Suprapubic skin (tissue), 4 donors: ENCODE measurements around the gene NDE1. TPM values are rescaled to one million over a fixed set of nuclear protein-coding genes. Genes with fewer than 3 reads are reported as not detected.

Source experiments
- DNase-seq, 2 donors: peaks; one replicate each; pipeline ENCODE4 v3.0.0-alpha.2; 2019; ENCODE audit warnings: low spot score in 2 of 2
- H3K27ac ChIP-seq: fragments of 200-600 bp; sonication (generic); one replicate; pipeline ENCODE4 v1.5.1; 2019
- H3K27me3 ChIP-seq: fragments of 200-600 bp; sonication (generic); one replicate; pipeline ENCODE4 v1.5.1; 2019
- H3K36me3 ChIP-seq: fragments of 200-600 bp; sonication (generic); one replicate; pipeline ENCODE4 v1.5.1; 2019
- H3K4me1 ChIP-seq: fragments of 200-600 bp; sonication (generic); one replicate; pipeline ENCODE4 v1.5.1; 2019
- H3K4me3 ChIP-seq: fragments of 200-600 bp; sonication (generic); one replicate; pipeline ENCODE4 v1.5.1; 2019; ENCODE audit warnings: mild to moderate bottlenecking
- H3K9me3 ChIP-seq: fragments of 200-600 bp; sonication (generic); one replicate; pipeline ENCODE4 v1.5.1; 2019
- CTCF ChIP-seq, 2 donors: fragments of 200-600 bp in 1 of 2; fragments of 450-650 bp in 1 of 2; sonication (generic) in 1 of 2; IDR thresholded peaks; one replicate each; pipeline ENCODE4 v1.5.1; 2016 to 2019; ENCODE audit warnings: antibody characterized with exemption in 2 of 2, mild to moderate bottlenecking in 1 of 2, moderate library complexity in 1 of 2
- EP300 ChIP-seq: sonication (generic); formaldehyde crosslinking; IDR thresholded peaks from one replicate; pipeline ENCODE4 v1.6.1; 2017; ENCODE audit warnings: antibody characterized with exemption
- POLR2A ChIP-seq, 2 donors: fragments of 450-650 bp; IDR thresholded peaks; one replicate each; pipeline ENCODE4 v1.6.1; 2017; ENCODE audit warnings: antibody characterized with exemption in 2 of 2, mild to moderate bottlenecking in 2 of 2, moderate library complexity in 2 of 2
- POLR2AphosphoS5 ChIP-seq, 3 donors: sonication (generic); formaldehyde crosslinking; IDR thresholded peaks; one replicate each; pipeline ENCODE4 v1.6.1; 2017; ENCODE audit warnings: antibody characterized with exemption in 3 of 3
- WGBS: methylation state at CpG from one replicate; pipeline ENCODE4 v1.1.5; 2018; 5-methylcytosine and 5-hydroxymethylcytosine counted together
- total RNA-seq, 4 donors: library from RNA; depleted of rRNA; stranded (reverse); fragments of >200 nt; gene quantifications; one replicate each; pipeline ENCODE4 v1.1.0, GENCODE V29; 2016

NDE1 gene
- total RNA-seq, 4 donors from 2014 or later, result 85.2 to 145 (median 120) TPM

- peak; percentile 63 to 98 (median 96) for TF ChIP-seq POLR2AphosphoS5 (IDR thresholded peaks at IDR 0.05)
- no peak for TF ChIP-seq CTCF (IDR thresholded peaks at IDR 0.05)
- no peak for TF ChIP-seq EP300
- peak; percentile 95 to 97 for DNase-seq
- Histone ChIP-seq H3K4me1 (peaks cover 59% of the 10 kb centered on the region), H3K27me3 (no peaks in the 10 kb centered on the region), H3K36me3 (peaks cover 20% of the 10 kb centered on the region), H3K27ac (peak overlapping the region; percentile 93), H3K9me3 (no peaks in the 10 kb centered on the region), H3K4me3 (peak overlapping the region; percentile 17)
- 2% methylated on average over 20 of the region's 20 CpGs for WGBS
These were observed 22.6 kb downstream of the NDE1 start for GRCh38 chr16:15672514-15673167.

- Histone ChIP-seq H3K4me1 (peaks cover 59% of the 10 kb centered on the region), H3K36me3 (peaks cover 25% of the 10 kb centered on the region), H3K4me3 (no peak overlapping the region), H3K9me3 (no peaks in the 10 kb centered on the region), H3K27ac (peak overlapping the region; percentile 34), H3K27me3 (no peaks in the 10 kb centered on the region)
- 95% methylated on average over 7 of the region's 7 CpGs for WGBS
- TF ChIP-seq POLR2AphosphoS5 (IDR thresholded peaks at IDR 0.05) (no peak), POLR2A (IDR thresholded peaks at IDR 0.05) (no peak), EP300 (no peak), CTCF (IDR thresholded peaks at IDR 0.05) (no peak)
- no peak for DNase-seq
These were observed 24.5 kb downstream of the NDE1 start for GRCh38 chr16:15674571-15674970.

- peaks cover 33% of the 10 kb centered on the region for H3K36me3 ChIP-seq
- H3K27me3 ChIP-seq, result no peaks in the 10 kb centered on the region
- 82% methylated on average over 10 of the region's 10 CpGs for WGBS
- no peak overlapping the region for H3K4me3 ChIP-seq
- H3K9me3 ChIP-seq, result no peaks in the 10 kb centered on the region
- TF ChIP-seq POLR2AphosphoS5 (IDR thresholded peaks at IDR 0.05), result no peak
- no peak for TF ChIP-seq POLR2A (IDR thresholded peaks at IDR 0.05)
- TF ChIP-seq EP300, result no peak
- TF ChIP-seq CTCF (IDR thresholded peaks at IDR 0.05), result no peak
- H3K27ac ChIP-seq, result no peak overlapping the region
- peaks cover 48% of the 10 kb centered on the region for H3K4me1 ChIP-seq
- DNase-seq, result no peak
These were observed 26.5 kb downstream of the NDE1 start for GRCh38 chr16:15676506-15676905.

GRCh38 chr16:15677447-15677846 lies 27.4 kb downstream of the NDE1 start:
- Histone ChIP-seq H3K4me1 (peaks cover 43% of the 10 kb centered on the region), H3K9me3 (no peaks in the 10 kb centered on the region), H3K4me3 (no peak overlapping the region), H3K27me3 (no peaks in the 10 kb centered on the region), H3K27ac (no peak overlapping the region), H3K36me3 (peaks cover 33% of the 10 kb centered on the region)
- no peak for TF ChIP-seq CTCF (IDR thresholded peaks at IDR 0.05)
- no peak for TF ChIP-seq POLR2A (IDR thresholded peaks at IDR 0.05)
- no peak for TF ChIP-seq POLR2AphosphoS5 (IDR thresholded peaks at IDR 0.05)
- TF ChIP-seq EP300, result no peak
- 90% methylated on average over 5 of the region's 5 CpGs for WGBS
- no peak for DNase-seq

- Histone ChIP-seq H3K36me3 (peaks cover 56% of the 10 kb centered on the region), H3K27ac (no peak overlapping the region), H3K4me3 (no peak overlapping the region), H3K27me3 (no peaks in the 10 kb centered on the region), H3K9me3 (no peaks in the 10 kb centered on the region), H3K4me1 (peaks cover 5% of the 10 kb centered on the region)
- 40% methylated on average over 7 of the region's 7 CpGs for WGBS
- peak; percentile 24 to 70 for TF ChIP-seq CTCF (IDR thresholded peaks at IDR 0.05)
- TF ChIP-seq POLR2AphosphoS5 (IDR thresholded peaks at IDR 0.05), result no peak
- no peak for TF ChIP-seq EP300
- TF ChIP-seq POLR2A (IDR thresholded peaks at IDR 0.05), result no peak
- no peak for DNase-seq
These were observed 32.1 kb downstream of the NDE1 start for GRCh38 chr16:15682105-15682570.
